GM12878 (cell line): ENCODE results near the gene DDX5. TPM values are rescaled to one million over a fixed set of nuclear protein-coding genes. Genes with fewer than 3 reads are reported as not detected.

Source experiments
- ATAC-seq: fragments of 200-7000 bp; cut with Tn5 transposase; 3 replicates; pipeline ENCODE4 v1.9.1; 2020; ENCODE audit warnings: mild to moderate bottlenecking, moderate library complexity
- BruUV-seq: library from RNA; stranded (reverse); fragments of 400-500 nt; replicated peaks from 2 replicates; lab custom pipeline; 2021; lab: Mats Ljungman, UMichigan
- CTCF ChIA-PET: fragments of 300-600 bp; sonication (Branson Sonifier 250); formaldehyde crosslinking; extraction: SDS; loops from one replicate; lab custom pipeline; 2021; ENCODE audit warnings: inconsistent platforms; lab: Yijun Ruan, JAX
- POLR2A ChIA-PET: fragments of 350-600 bp; formaldehyde crosslinking; extraction: SDS; loops from one replicate; lab custom pipeline; 2021; ENCODE audit warnings: inconsistent platforms; lab: Charles Lee
- RAD21 ChIA-PET: fragments of 300-600 bp; sonication (Branson Sonifier 250); formaldehyde crosslinking; loops from one replicate; lab custom pipeline; 2023; ENCODE audit warnings: antibody characterized with exemption; ENCODE audit not compliant: unreplicated experiment; lab: Charles Lee
- SMC1A ChIA-PET: fragments of 300-600 bp; sonication (Branson Sonifier 250); formaldehyde crosslinking; loops from one replicate; lab custom pipeline; 2023; ENCODE audit not compliant: unreplicated experiment, uncharacterized antibody; lab: Charles Lee
- DNase-seq: peaks from one replicate; pipeline ENCODE4 v3.0.0-alpha.2; 2011; ENCODE audit warnings: low read depth, low spot score
- FAIRE-seq: peaks from 3 replicates; lab custom pipeline; 2011; peaks lifted over from hg19 to GRCh38; lab: Jason Lieb, UNC
- H2AFZ ChIP-seq: 2 replicates; pipeline ENCODE4 v1.6.0; 2011; ENCODE audit warnings: low read depth, low read length, control low read depth; ENCODE audit not compliant: control insufficient read depth
- H3K27ac ChIP-seq: 2 replicates; pipeline ENCODE4 v1.5.1; 2011; ENCODE audit warnings: control low read depth; ENCODE audit not compliant: control insufficient read depth, insufficient read depth
- H3K27me3 ChIP-seq, 2 experiments: replicated peaks in 1 of 2; 2 replicates each; pipeline versions ENCODE4 v1.6.0 to v1.6.1; 2011; ENCODE audit warnings: low read length in 1 of 2; ENCODE audit not compliant: control insufficient read depth in 2 of 2, insufficient read depth in 2 of 2
- H3K36me3 ChIP-seq, 2 experiments: 2 replicates each; pipeline ENCODE4 v1.5.1; 2011; ENCODE audit warnings: low read length in 1 of 2; ENCODE audit not compliant: control insufficient read depth in 2 of 2, insufficient read depth in 2 of 2
- H3K4me1 ChIP-seq: 2 replicates; pipeline ENCODE4 v1.6.1; 2011; ENCODE audit warnings: mild to moderate bottlenecking, low read length, moderate library complexity, mixed read lengths; ENCODE audit not compliant: control insufficient read depth, insufficient read depth
- H3K4me2 ChIP-seq: 2 replicates; pipeline ENCODE4 v1.6.0; 2011; ENCODE audit warnings: control low read depth; ENCODE audit not compliant: control insufficient read depth, insufficient read depth
- H3K4me3 ChIP-seq: fragments of 200-600 bp; sonication (generic); 2 replicates; pipeline ENCODE4 v1.5.1; 2016
- H3K79me2 ChIP-seq: 2 replicates; pipeline ENCODE4 v1.6.0; 2011; ENCODE audit warnings: low read length; ENCODE audit not compliant: control insufficient read depth, insufficient read depth
- H3K9ac ChIP-seq: 2 replicates; pipeline ENCODE4 v1.8.0; 2011; ENCODE audit warnings: low read length, control low read depth, mixed read lengths; ENCODE audit not compliant: control insufficient read depth, insufficient read depth
- H3K9me3 ChIP-seq: replicated peaks from 3 replicates; pipeline ENCODE4 v1.5.1; 2011; ENCODE audit warnings: mild to moderate bottlenecking, low read length; ENCODE audit not compliant: control insufficient read depth, insufficient read depth
- H4K20me1 ChIP-seq: 2 replicates; pipeline ENCODE4 v1.6.0; 2011; ENCODE audit not compliant: control insufficient read depth, insufficient read depth
- IRF3 ChIP-seq: fragments of 450-650 bp; IDR thresholded peaks from 2 replicates; pipeline ENCODE4 v1.6.1; 2014; ENCODE audit warnings: mild to moderate bottlenecking
- MLLT1 ChIP-seq: fragments of 450-650 bp; IDR thresholded peaks from 2 replicates; pipeline ENCODE4 v1.6.1; 2016; ENCODE audit warnings: mild to moderate bottlenecking
- NKRF ChIP-seq: fragments of 450-650 bp; conservative IDR thresholded peaks from 2 replicates; pipeline ENCODE4 v1.6.1; 2017; ENCODE audit warnings: mild to moderate bottlenecking, moderate library complexity
- PAX8 ChIP-seq: fragments of 450-650 bp; IDR thresholded peaks from 2 replicates; pipeline ENCODE4 v1.6.1; 2017; ENCODE audit warnings: mild to moderate bottlenecking, moderate library complexity
- POLR2A ChIP-seq: IDR thresholded peaks from 2 replicates; pipeline ENCODE4 v1.6.1; 2011; ENCODE audit warnings: low read depth, mild to moderate bottlenecking, low read length
- RB1 ChIP-seq: fragments of 450-650 bp; formaldehyde crosslinking; IDR thresholded peaks from 2 replicates; pipeline ENCODE4 v1.6.1; 2017; ENCODE audit warnings: mild to moderate bottlenecking, borderline replicate concordance
- SUPT20H ChIP-seq: IDR thresholded peaks from 2 replicates; pipeline ENCODE4 v1.6.1; 2011; ENCODE audit warnings: low read depth, mild to moderate bottlenecking, low read length, moderate library complexity, borderline replicate concordance; ENCODE audit not compliant: control insufficient read depth
- WGBS: methylation state at CpG from one replicate; pipeline ENCODE4 v1.1.6; 2016; ENCODE audit warnings: low lambda C conversion rate; ENCODE audit not compliant: insufficient replicate concordance, insufficient coverage; ENCODE audit errors: missing lambda C conversion rate; 5-methylcytosine and 5-hydroxymethylcytosine counted together
- in situ Hi-C: fragments of 300-500 bp; cut with MboI; formaldehyde crosslinking; loops from 9 replicates; pipeline ENCODE4 v1.14.3; 2018; ENCODE audit warnings: mixed read lengths
- intact Hi-C: fragments of 100-400 bp; cut with micrococcal nuclease; formaldehyde crosslinking; loops from one replicate; pipeline ENCODE4 v1.14.2; 2022; ENCODE audit not compliant: unreplicated experiment
- polyA plus RNA-seq, 11 experiments: library from polyadenylated mRNA; depleted of rRNA in 4 of 11; unstranded in 6 of 11; stranded (reverse) in 5 of 11; fragments of >200 nt; fragmentation: Nextera tagmentation in 4 of 11; fragmentation: Illumina TruSeq in 1 of 11; extraction: Ambion mirVana in 4 of 11; extraction: Trizol in 1 of 11; gene quantifications; 1 replicate in 1 of 11; 2 replicates in 10 of 11; pipeline versions ENCODE4 v1.2.1 to v1.2.3, GENCODE V29; 2011 to 2016; ENCODE audit warnings: inconsistent platforms in 2 of 11, missing spikeins in 2 of 11, low read depth in 1 of 11
- total RNA-seq, 4 experiments: library from RNA; depleted of rRNA in 3 of 4; stranded (reverse); fragments of >200 nt in 3 of 4; fragmentation: Illumina TruSeq in 1 of 4; extraction: Trizol in 1 of 4; gene quantifications; 2 replicates each; pipeline versions ENCODE4 v1.2.1 to v1.2.3, GENCODE V29; 2013 to 2021

DDX5 gene
- total and polyA plus RNA-seq, 10 of the 15 experiments (the other 5 are each of a cell fraction or from before 2014, with no cell fraction given): 257 to 1,423 (median 719) TPM

- Histone ChIP-seq H3K27me3 (no peaks in the 10 kb centered on the region), H3K36me3 (no peaks in the 10 kb centered on the region), H2AFZ (no peak overlapping the region), H3K4me2 (no peak overlapping the region), H3K27ac (no peak overlapping the region), H3K4me1 (peaks cover 20% of the 10 kb centered on the region), H3K9ac (no peak overlapping the region), H3K4me3 (no peak overlapping the region), H4K20me1 (no peaks in the 10 kb centered on the region), H3K9me3 (no peaks in the 10 kb centered on the region; the same call in 2 of the 3 replicates)
- FAIRE-seq: no peak
- WGBS: 90% methylated on average over 6 of the region's 6 CpGs
- BruUV-seq: no TSS peak
- ATAC-seq: no peak
- ChIA-PET SMC1A (no interaction called here), CTCF (no interaction called here), POLR2A (no interaction called here), RAD21 (no interaction called here)
- intact Hi-C loops (no loop called here), in situ Hi-C loops (no loop called here)
- no peak for DNase-seq
- TF ChIP-seq SUPT20H (no peak), IRF3 (no peak), PAX8 (no peak), NKRF (no peak), RB1 (no peak), POLR2A (no peak), MLLT1 (no peak)
- TF ChIP-seq, all 136 proteins: peak for 0
- no peaks in the 10 kb centered on the region for H3K79me2 ChIP-seq
These were observed 46.8 kb downstream of the DDX5 start for GRCh38 chr17:64459284-64459747.
